Progenitor cell of endocrine pancreas (in vitro differentiated cells): Measurements from ENCODE around the gene TRIM67. TPM values are rescaled to one million over a fixed set of nuclear protein-coding genes. Genes with fewer than 3 reads are reported as not detected.

Experiments used
- DNase-seq: peaks from one replicate; pipeline ENCODE4 v3.0.0; 2021; ENCODE audit warnings: low spot score; ENCODE audit not compliant: unreplicated experiment
- H3K27ac Mint-ChIP-seq: 2 replicates; pipeline ENCODE4 v1.8.0; 2021; ENCODE audit warnings: mild to moderate bottlenecking, moderate library complexity, mixed read lengths
- H3K27me3 Mint-ChIP-seq: 2 replicates; pipeline ENCODE4 v1.8.0; 2021; ENCODE audit warnings: mixed read lengths
- H3K36me3 Mint-ChIP-seq: 2 replicates; pipeline ENCODE4 v1.8.0; 2022; ENCODE audit warnings: mixed read lengths; ENCODE audit not compliant: insufficient read depth
- H3K4me1 Mint-ChIP-seq: 2 replicates; pipeline ENCODE4 v1.8.0; 2021; ENCODE audit warnings: low read depth, mixed read lengths
- H3K4me3 Mint-ChIP-seq: 2 replicates; pipeline ENCODE4 v1.8.0; 2021; ENCODE audit warnings: low read depth, mild to moderate bottlenecking, moderate library complexity, mixed read lengths
- H3K9me3 Mint-ChIP-seq: 2 replicates; pipeline ENCODE4 v1.8.0; 2021; ENCODE audit warnings: low read depth, mixed read lengths
- total RNA-seq: library from RNA; stranded (reverse); gene quantifications from 2 replicates; pipeline ENCODE4 v1.2.1, GENCODE V29; 2021
- TF ChIP-seq, protein P1 (sequence below): fragments of 200-600 bp; sonication (generic); IDR thresholded peaks from one replicate; pipeline ENCODE4 v1.5.0; 2021; ENCODE audit warnings: antibody characterized with exemption, mild to moderate bottlenecking; ENCODE audit not compliant: unreplicated experiment

TRIM67 gene
- total RNA-seq, 1 donor from 2014 or later, result 0.05 TPM

DNA sequence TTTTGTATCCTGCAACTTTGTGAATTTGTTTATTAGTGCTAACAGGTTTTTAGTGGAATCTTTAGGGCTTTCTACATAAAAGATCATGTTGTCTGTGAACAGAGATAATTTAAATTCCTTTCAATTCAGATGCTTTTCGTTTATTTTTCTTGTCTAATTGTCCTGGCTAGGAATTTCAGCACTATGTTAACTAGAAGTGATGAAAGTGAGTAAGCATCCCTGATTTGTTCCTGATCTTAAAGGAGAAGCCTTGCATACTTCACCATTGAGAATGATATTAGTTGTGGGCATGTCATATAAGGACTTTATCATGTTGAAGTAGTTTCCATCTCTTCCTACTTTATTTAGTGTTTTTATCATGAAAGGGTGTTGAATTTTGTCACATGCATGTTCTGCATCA is 23.6 kb upstream of the TRIM67 start:
- H3K27me3 Mint-ChIP-seq, result peaks cover 6% of the 10 kb centered on the region
- no peaks in the 10 kb centered on the region for H3K9me3 Mint-ChIP-seq
- no peaks in the 10 kb centered on the region for H3K36me3 Mint-ChIP-seq
- TF ChIP-seq, protein P1, sequence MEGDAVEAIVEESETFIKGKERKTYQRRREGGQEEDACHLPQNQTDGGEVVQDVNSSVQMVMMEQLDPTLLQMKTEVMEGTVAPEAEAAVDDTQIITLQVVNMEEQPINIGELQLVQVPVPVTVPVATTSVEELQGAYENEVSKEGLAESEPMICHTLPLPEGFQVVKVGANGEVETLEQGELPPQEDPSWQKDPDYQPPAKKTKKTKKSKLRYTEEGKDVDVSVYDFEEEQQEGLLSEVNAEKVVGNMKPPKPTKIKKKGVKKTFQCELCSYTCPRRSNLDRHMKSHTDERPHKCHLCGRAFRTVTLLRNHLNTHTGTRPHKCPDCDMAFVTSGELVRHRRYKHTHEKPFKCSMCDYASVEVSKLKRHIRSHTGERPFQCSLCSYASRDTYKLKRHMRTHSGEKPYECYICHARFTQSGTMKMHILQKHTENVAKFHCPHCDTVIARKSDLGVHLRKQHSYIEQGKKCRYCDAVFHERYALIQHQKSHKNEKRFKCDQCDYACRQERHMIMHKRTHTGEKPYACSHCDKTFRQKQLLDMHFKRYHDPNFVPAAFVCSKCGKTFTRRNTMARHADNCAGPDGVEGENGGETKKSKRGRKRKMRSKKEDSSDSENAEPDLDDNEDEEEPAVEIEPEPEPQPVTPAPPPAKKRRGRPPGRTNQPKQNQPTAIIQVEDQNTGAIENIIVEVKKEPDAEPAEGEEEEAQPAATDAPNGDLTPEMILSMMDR, result no peak
- no peaks in the 10 kb centered on the region for H3K4me1 Mint-ChIP-seq
- no peak overlapping the region for H3K4me3 Mint-ChIP-seq
- no peak for DNase-seq
- no peak overlapping the region for H3K27ac Mint-ChIP-seq

DNA sequence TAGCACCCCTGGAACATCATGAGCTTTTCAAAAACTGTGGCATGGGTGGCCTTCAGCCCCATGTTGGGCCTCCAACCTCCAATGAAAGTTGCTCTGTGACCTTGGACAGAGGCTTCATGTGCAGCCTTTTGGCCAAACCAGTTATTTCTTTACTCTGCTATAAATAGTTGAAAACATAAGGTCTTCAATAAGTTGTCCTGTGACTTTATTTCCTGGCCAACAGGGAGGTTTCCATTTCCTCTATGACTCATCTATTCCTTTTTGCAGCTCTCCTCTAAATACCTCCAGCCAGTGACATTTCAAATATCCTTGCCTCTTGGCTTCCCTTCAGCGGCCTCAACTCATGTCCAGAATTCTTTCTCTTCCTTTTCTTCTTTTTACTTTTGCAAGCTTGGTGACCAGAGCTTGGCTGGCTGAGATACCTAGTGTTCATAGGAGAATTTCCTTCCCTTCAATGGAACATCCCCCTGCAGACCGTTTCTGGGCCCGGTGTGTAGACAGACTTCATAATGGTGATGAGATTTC is 22.7 kb upstream of the TRIM67 start:
- H3K4me1 Mint-ChIP-seq, result no peaks in the 10 kb centered on the region
- H3K27ac Mint-ChIP-seq, result no peak overlapping the region
- no peaks in the 10 kb centered on the region for H3K36me3 Mint-ChIP-seq
- H3K27me3 Mint-ChIP-seq, result peaks cover 6% of the 10 kb centered on the region
- DNase-seq, result no peak
- H3K9me3 Mint-ChIP-seq, result peaks cover 4% of the 10 kb centered on the region
- no peak overlapping the region for H3K4me3 Mint-ChIP-seq
- TF ChIP-seq, protein P1, result no peak

DNA sequence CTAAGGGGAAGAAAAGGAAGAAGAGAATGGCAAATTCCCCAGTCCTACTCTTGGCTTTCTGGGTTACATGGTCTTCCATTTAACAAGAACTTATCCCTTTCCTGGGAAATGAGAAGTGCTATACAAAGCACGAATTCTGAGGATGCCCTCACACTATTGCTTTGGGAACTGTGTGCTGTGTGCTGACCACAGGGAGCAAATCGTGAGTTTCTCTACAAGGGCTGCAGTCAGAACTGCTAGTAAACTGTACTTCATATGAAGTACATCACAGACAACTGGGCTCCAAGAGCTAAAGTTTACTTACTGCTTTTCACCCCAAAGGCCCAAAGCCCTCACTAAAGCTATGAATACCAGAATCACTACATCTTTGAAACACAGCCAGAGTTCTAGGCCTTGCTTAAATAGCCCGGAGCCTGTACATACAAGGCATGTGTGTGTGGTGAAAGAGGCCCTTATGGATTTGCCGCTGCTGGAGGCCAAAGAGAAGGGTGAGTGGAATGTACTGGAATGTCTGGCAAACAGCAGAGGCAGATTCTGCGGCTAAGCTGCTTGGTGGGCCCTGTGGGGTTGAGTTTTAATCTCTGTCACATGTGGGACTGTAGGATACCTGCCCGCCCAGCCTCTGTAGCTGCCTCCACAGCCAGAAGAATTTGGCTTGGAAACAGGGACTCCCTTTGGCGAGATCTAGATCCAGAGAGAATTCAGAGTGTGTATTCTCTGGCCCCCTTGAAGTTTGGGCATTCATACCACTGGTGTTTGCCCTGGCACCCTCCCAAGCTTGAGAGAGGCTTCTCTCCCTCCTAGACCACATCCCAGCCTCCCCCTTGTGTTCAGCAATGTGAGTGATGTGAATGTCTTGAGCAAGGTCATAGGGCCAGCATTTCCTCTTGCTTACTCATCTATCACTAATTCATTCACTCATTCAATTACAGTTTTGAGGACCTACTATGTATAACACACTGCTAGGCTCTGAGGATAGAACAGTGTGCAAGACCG is 21.9 kb upstream of the TRIM67 start:
- TF ChIP-seq, protein P1, result no peak
- Mint-ChIP-seq H3K4me3 (no peak overlapping the region), H3K27me3 (peaks cover 6% of the 10 kb centered on the region), H3K36me3 (no peaks in the 10 kb centered on the region), H3K9me3 (peaks cover 5% of the 10 kb centered on the region), H3K27ac (no peak overlapping the region), H3K4me1 (no peaks in the 10 kb centered on the region)
- DNase-seq, result no peak

DNA sequence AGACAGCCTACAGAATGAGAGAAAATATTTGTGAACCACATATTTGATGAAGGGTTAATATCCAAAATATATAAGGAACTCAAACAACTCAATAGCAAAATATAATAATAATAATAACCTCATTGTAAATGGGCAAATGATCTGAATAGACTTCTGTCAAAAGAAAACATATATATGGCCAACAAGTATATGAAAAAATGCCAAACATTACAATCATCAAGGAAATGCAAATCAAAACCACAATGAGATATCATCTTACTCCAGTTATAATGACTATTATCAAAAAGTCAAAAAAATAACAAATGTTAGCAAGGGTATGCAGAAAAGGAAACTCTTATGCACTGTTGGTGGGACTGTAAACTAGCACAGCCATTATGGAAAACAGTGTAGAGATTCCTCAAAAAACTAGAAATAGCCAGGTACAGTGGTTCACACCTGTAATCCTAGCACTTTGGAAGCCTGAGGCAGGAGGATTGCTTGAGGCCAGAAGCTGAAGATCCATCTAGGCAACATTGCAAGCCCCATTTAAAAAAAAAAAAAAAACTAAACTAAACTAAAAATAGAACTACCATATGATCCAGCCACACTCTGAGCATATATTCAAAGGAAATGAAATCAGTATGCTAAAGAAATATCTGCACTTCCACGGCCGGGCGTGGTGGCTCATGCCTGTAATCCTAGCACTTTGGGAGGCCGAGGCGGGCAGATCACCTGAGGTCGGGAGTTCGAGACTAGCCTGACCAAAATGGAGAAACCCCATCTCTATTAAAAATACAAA is 17.3 kb upstream of the TRIM67 start:
- Mint-ChIP-seq H3K9me3 (peaks cover 5% of the 10 kb centered on the region), H3K4me3 (no peak overlapping the region), H3K27me3 (peaks cover 8% of the 10 kb centered on the region), H3K27ac (no peak overlapping the region), H3K4me1 (no peaks in the 10 kb centered on the region), H3K36me3 (no peaks in the 10 kb centered on the region)
- TF ChIP-seq, protein P1, result no peak
- DNase-seq, result no peak

DNA sequence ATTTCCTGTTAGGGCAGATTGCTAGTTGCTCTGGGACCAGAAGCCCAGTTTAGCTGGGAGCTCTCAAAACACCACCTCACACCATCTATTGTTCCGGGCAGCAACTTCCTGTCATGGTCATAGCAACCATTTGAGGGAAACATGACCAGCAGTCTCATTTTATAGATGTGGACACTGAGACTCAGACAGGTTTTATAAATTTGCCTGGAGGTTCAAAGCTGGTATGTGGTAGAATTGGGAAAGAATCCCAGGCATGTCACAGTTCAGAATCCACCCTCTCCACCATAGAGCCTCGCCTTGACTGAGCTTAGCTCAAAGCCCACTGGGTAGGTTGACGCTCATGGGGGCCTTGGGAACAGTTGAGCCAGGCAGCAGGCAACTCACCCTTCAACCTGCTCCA is 14.0 kb upstream of the TRIM67 start:
- no peaks in the 10 kb centered on the region for H3K4me1 Mint-ChIP-seq
- H3K27ac Mint-ChIP-seq, result no peak overlapping the region
- H3K4me3 Mint-ChIP-seq, result no peak overlapping the region
- peaks cover 8% of the 10 kb centered on the region for H3K9me3 Mint-ChIP-seq
- H3K27me3 Mint-ChIP-seq, result peaks cover 9% of the 10 kb centered on the region
- H3K36me3 Mint-ChIP-seq, result no peaks in the 10 kb centered on the region
- TF ChIP-seq, protein P1, result no peak
- DNase-seq, result no peak
